ENCODE data around the gene RTN4RL2. TPM values are rescaled to one million over a fixed set of nuclear protein-coding genes. Genes with fewer than 3 reads are reported as not detected.

Gene RTN4RL2
- total RNA-seq, 1 experiment from 2014 or later, result 7.0 TPM

DNA sequence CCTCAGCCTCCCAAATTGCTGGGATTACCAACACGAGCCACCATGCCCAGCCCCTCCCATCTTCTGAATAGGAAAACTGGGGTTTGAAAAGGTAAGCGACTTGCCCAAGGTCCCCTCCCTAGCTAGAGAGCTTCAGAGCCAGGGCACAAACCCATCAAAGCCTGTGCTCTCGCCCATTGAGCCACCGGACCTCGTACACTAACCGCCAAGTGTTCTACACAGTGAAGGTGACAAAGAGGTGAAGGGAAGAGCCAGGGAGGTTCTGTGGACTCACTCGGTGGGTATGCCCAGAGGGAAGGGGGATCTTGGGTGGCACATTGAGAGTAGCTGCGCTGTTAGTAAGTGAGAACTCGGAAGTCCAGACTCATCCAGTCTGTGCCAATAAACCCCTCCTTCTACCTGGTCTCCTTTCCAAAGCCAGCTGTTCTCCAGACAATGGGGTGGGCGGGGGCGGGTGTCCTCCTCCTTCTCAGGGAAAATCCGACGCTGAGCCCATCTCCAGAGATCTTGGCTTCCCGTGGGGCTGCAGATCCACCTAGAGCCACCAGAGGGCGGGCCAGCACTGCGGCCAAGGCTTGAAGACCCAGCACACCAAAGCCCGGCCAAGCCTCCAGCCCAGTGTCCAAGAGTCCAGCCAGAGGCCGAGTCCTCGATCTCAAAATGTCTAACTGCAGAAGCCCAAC, 3.2 kb upstream of the RTN4RL2 start:
- Histone ChIP-seq H4K8ac (replicated peaks; ENCODE audit: insufficient read length, low read depth, low read length) (no peak overlapping the region), H3K27me3 (ENCODE audit: insufficient read depth, low read length) (peaks cover 10% of the 10 kb centered on the region; the same call in 1 of the 2 replicates), H2BK120ac (ENCODE audit: low read depth, low read length, poor library complexity, severe bottlenecking) (no peak overlapping the region), H3K27ac (ENCODE audit: insufficient read length, low read depth, low read length) (no peak overlapping the region), H3K23me2 (ENCODE audit: insufficient read length, low read depth, low read length, poor library complexity, severe bottlenecking) (peaks cover 30% of the 10 kb centered on the region), H2BK20ac (ENCODE audit: low read depth, low read length, poor library complexity, severe bottlenecking) (no peak overlapping the region), H3T11ph (ENCODE audit: low read length) (no peak overlapping the region), H3K18ac (ENCODE audit: insufficient read length, low read depth, low read length) (no peak overlapping the region), H2AK5ac (ENCODE audit: insufficient read length, low read length) (no peak overlapping the region), H2BK15ac (ENCODE audit: low read depth, low read length) (no peak overlapping the region), H3K56ac (ENCODE audit: insufficient read length, low read depth, low read length) (no peak overlapping the region), H3K79me1 (ENCODE audit: insufficient read depth, low read depth, low read length, poor library complexity, severe bottlenecking) (no peaks in the 10 kb centered on the region), H4K5ac (ENCODE audit: insufficient read length, low read depth, low read length) (no peak overlapping the region), H4K20me1 (ENCODE audit: control insufficient read depth, insufficient read depth, insufficient read length) (no peaks in the 10 kb centered on the region), H3K9ac (ENCODE audit: extremely low read depth, insufficient read length, low read length) (no peak overlapping the region), H4K91ac (ENCODE audit: insufficient read length, low read depth, low read length) (no peak overlapping the region), H3K9me3 (ENCODE audit: control insufficient read depth, low read depth, low read length) (no peaks in the 10 kb centered on the region), H3K4me2 (ENCODE audit: insufficient read depth, insufficient read length, low read length) (peak overlapping the region; percentile 81), H2BK12ac (ENCODE audit: insufficient read length, low read depth, low read length) (no peak overlapping the region), H3K23ac (ENCODE audit: insufficient read length, low read depth, low read length) (no peak overlapping the region), H3K4me1 (ENCODE audit: insufficient read depth, low read length) (peaks cover 6% of the 10 kb centered on the region; the same call in 1 of the 2 replicates), H2BK5ac (ENCODE audit: insufficient read length, low read length) (no peak overlapping the region), H3K79me2 (ENCODE audit: insufficient read depth, low read length) (no peaks in the 10 kb centered on the region), H3K14ac (ENCODE audit: insufficient read depth, low read length) (no peak overlapping the region), H2AFZ (ENCODE audit: low read length) (no peak overlapping the region), H3K4ac (ENCODE audit: low read depth, low read length) (no peak overlapping the region)
- peak overlapping the region in 1 of 3 experiments; percentile 70; a peak in 1 of 7 replicates for H3K27ac Mint-ChIP-seq
- peaks cover 24 to 33% of the 10 kb centered on the region in 2 experiments for H3K4me1 Mint-ChIP-seq
- no peaks in the 10 kb centered on the region for H3K36me3 Mint-ChIP-seq (ENCODE audit: insufficient read depth in 1 of 3, low read depth in 3 of 3)
- WGBS (ENCODE audit: extremely low coverage, insufficient read length, low lambda C conversion rate), result no CpG with 5 or more reads among the region's 19 CpGs
- TF ChIP-seq CTCF (conservative IDR thresholded peaks at IDR 0.05), result peak; percentile 98
- H3K4me3 Mint-ChIP-seq, result peak overlapping the region; percentile 52 to 87
- DNase-seq, result peak; percentile 90
- peaks cover 88% of the 10 kb centered on the region for H3K27me3 Mint-ChIP-seq (ENCODE audit: low read depth)
- no peaks in the 10 kb centered on the region for H3K9me3 Mint-ChIP-seq
